ENCODE results near the gene ZNF628.

ZNF628 gene

GRCh38 chr19:55434356-55434919 is 42.0 kb upstream of the ZNF628 start:
- TF ChIP-seq ZFP30 (CRISPR knock-in tag; IDR thresholded peaks at IDR 0.05): no peak
- no peak for ATAC-seq

GRCh38 chr19:55435020-55435419 is 41.4 kb upstream of the ZNF628 start:
- ATAC-seq: no peak
- TF ChIP-seq SNAI2 (CRISPR knock-in tag; IDR thresholded peaks at IDR 0.05) (no peak), CREB5 (CRISPR knock-in tag; IDR thresholded peaks at IDR 0.05; ENCODE audit: low read depth) (no peak), ZNF565 (CRISPR knock-in tag; conservative IDR thresholded peaks at IDR 0.05; ENCODE audit: low read depth) (no peak), TOX (CRISPR knock-in tag; IDR thresholded peaks at IDR 0.05; ENCODE audit: borderline replicate concordance) (no peak), PATZ1 (CRISPR knock-in tag; IDR thresholded peaks at IDR 0.05; ENCODE audit: borderline replicate concordance) (no peak), POU6F1 (CRISPR knock-in tag; IDR thresholded peaks at IDR 0.05; ENCODE audit: borderline replicate concordance, low read depth) (no peak), ZC3H10 (CRISPR knock-in tag; IDR thresholded peaks at IDR 0.05) (no peak), BACH2 (CRISPR knock-in tag; IDR thresholded peaks at IDR 0.05; ENCODE audit: borderline replicate concordance) (no peak)

- TF ChIP-seq CREB5 (CRISPR knock-in tag; IDR thresholded peaks at IDR 0.05; ENCODE audit: low read depth) (no peak), PATZ1 (CRISPR knock-in tag; IDR thresholded peaks at IDR 0.05; ENCODE audit: borderline replicate concordance) (no peak), ZC3H10 (CRISPR knock-in tag; IDR thresholded peaks at IDR 0.05) (no peak), PPARA (CRISPR knock-in tag; IDR thresholded peaks at IDR 0.05; ENCODE audit: borderline replicate concordance) (no peak), ISL1 (CRISPR knock-in tag; IDR thresholded peaks at IDR 0.05) (no peak), ESRRG (CRISPR knock-in tag; IDR thresholded peaks at IDR 0.05) (no peak), TOX (CRISPR knock-in tag; IDR thresholded peaks at IDR 0.05; ENCODE audit: borderline replicate concordance) (no peak), TSHZ2 (CRISPR knock-in tag; IDR thresholded peaks at IDR 0.05) (no peak), CSDC2 (CRISPR knock-in tag; IDR thresholded peaks at IDR 0.05) (no peak), RARB (CRISPR knock-in tag; IDR thresholded peaks at IDR 0.05) (no peak), POU6F1 (CRISPR knock-in tag; IDR thresholded peaks at IDR 0.05; ENCODE audit: borderline replicate concordance, low read depth) (no peak), BACH2 (CRISPR knock-in tag; IDR thresholded peaks at IDR 0.05; ENCODE audit: borderline replicate concordance) (no peak), GLIS3 (CRISPR knock-in tag; IDR thresholded peaks at IDR 0.05) (no peak), ZFP30 (CRISPR knock-in tag; IDR thresholded peaks at IDR 0.05) (no peak), CSRNP3 (CRISPR knock-in tag; IDR thresholded peaks at IDR 0.05) (no peak), ARNTL (CRISPR knock-in tag; IDR thresholded peaks at IDR 0.05; ENCODE audit: borderline replicate concordance, low read depth) (no peak), ZFP3 (CRISPR knock-in tag; IDR thresholded peaks at IDR 0.05) (no peak), SNAI2 (CRISPR knock-in tag; IDR thresholded peaks at IDR 0.05) (no peak)
- no peak for ATAC-seq
These were observed 39.6 kb upstream of the ZNF628 start for GRCh38 chr19:55436847-55437246.

All from SK-N-SH treated with all-trans-retinoic acid at 6 μM for 48 hours (cell line).